HG03575 (cell line): ENCODE data around the gene BRMS1.

Experiments
- ATAC-seq: cut with Tn5 transposase; IDR thresholded peaks from one replicate; pipeline ENCODE4 v1.9.1; 2021; ENCODE audit not compliant: unreplicated experiment, insufficient number of reproducible peaks, low FRiP score; ENCODE audit errors: extremely low read depth

The BRMS1 gene

GRCh38 chr11:66290330-66290621, 54.6 kb downstream of the BRMS1 start:
- no peak for ATAC-seq

GRCh38 chr11:66289548-66290329, 55.2 kb downstream of the BRMS1 start:
- ATAC-seq: peak; percentile 9

GRCh38 chr11:66288671-66289547, 56.0 kb downstream of the BRMS1 start, which contains the start of gene YIF1A:
TSS of gene YIF1A (minus strand) at chr11:66289143. CDS start at chr11:66288985, 158 bp downstream.
- peak; percentile 36 for ATAC-seq

GRCh38 chr11:66287889-66288670, 56.8 kb downstream of the BRMS1 start:
- no peak for ATAC-seq
